Activated CD4-positive, alpha-beta memory T cell treated with anti-CD3 and anti-CD28 coated beads, Interleukin-2, amount 10 ng/mL, durations not matched to agents 7 days and 5 days (primary cell): ENCODE measurements around the gene RAD51B. TPM values are rescaled to one million over a fixed set of nuclear protein-coding genes. Genes with fewer than 3 reads are reported as not detected.

Experiments
- CTCF ChIA-PET: fragments of 350-600 bp; sonication (Branson Sonifier 250); formaldehyde crosslinking; loops from one replicate; lab custom pipeline; 2021; ENCODE audit warnings: antibody characterized with exemption, inconsistent platforms; lab: Charles Lee
- POLR2A ChIA-PET: fragments of 350-600 bp; sonication (Branson Sonifier 250); formaldehyde crosslinking; loops from one replicate; lab custom pipeline; 2021; ENCODE audit warnings: antibody characterized with exemption; lab: Charles Lee
- DNase-seq: peaks from one replicate; pipeline ENCODE4 v3.0.0-alpha.2; 2020
- H3K27ac Mint-ChIP-seq: one replicate; pipeline ENCODE4 v1.8.0; 2021; ENCODE audit warnings: mild to moderate bottlenecking, mixed read lengths
- H3K27me3 Mint-ChIP-seq: one replicate; pipeline ENCODE4 v1.8.0; 2021; ENCODE audit warnings: mixed read lengths
- H3K36me3 Mint-ChIP-seq: one replicate; pipeline ENCODE4 v1.8.0; 2021; ENCODE audit warnings: low read depth, mixed read lengths
- H3K4me1 Mint-ChIP-seq: one replicate; pipeline ENCODE4 v1.8.0; 2021; ENCODE audit warnings: mixed read lengths
- H3K4me3 Mint-ChIP-seq: one replicate; pipeline ENCODE4 v1.8.0; 2021; ENCODE audit warnings: mild to moderate bottlenecking, mixed read lengths
- H3K9me3 Mint-ChIP-seq: one replicate; pipeline ENCODE4 v1.8.0; 2021; ENCODE audit warnings: mixed read lengths
- total RNA-seq, 2 experiments: library from RNA; stranded (reverse); gene quantifications; one replicate each; pipeline ENCODE4 v1.2.3, GENCODE V29; 2021

RAD51B gene
- total RNA-seq, 2 experiments from 2014 or later, result 33.1 to 40.8 TPM

DNA sequence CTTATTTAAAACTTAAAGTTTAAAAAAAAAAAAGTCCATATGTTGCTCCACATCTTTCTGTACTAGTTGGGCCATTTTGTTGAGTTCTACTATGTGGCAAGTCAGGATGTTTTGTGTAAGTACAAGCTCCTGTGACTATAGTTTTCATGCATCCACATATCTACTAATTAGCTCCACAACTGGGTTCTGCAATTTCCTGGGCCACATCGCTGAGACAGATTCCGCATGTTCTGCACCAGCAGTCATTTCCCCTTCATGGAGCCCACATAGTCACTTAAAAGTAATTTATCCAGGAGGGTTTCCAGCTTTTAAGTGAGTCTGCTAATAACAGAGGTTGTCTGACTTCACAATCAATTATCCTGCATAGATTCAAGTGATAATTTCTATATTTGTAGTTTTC, 511.8 kb downstream of the RAD51B start:
- ChIA-PET POLR2A (no interaction called here), CTCF (no interaction called here)
- H3K4me3 Mint-ChIP-seq, result no peak overlapping the region
- peaks cover 2% of the 10 kb centered on the region for H3K4me1 Mint-ChIP-seq
- no peak for DNase-seq
- H3K36me3 Mint-ChIP-seq, result no peaks in the 10 kb centered on the region
- no peaks in the 10 kb centered on the region for H3K27me3 Mint-ChIP-seq
- H3K9me3 Mint-ChIP-seq, result no peaks in the 10 kb centered on the region
- H3K27ac Mint-ChIP-seq, result no peak overlapping the region

DNA sequence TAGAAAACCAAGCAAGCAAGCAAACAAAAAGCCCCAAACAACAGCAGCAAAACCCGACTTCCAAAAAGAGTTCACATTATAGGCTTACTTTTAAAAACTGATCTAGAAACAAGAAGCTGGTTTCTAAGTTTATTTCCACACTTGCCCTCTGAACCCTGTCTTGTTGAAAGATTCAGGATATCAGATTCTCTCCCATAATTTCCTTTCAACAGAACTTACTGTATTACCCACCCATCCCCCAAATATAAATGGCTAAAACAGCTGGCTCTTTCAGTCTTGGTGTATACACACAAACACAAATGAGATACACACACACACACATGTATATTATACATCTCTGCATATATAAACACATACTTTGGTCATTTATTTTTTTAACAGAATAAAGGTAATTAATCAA, 512.4 kb downstream of the RAD51B start:
- Mint-ChIP-seq H3K9me3 (no peaks in the 10 kb centered on the region), H3K27me3 (no peaks in the 10 kb centered on the region), H3K4me3 (no peak overlapping the region), H3K4me1 (peaks cover 2% of the 10 kb centered on the region), H3K27ac (no peak overlapping the region), H3K36me3 (no peaks in the 10 kb centered on the region)
- DNase-seq, result no peak
- ChIA-PET CTCF (no interaction called here), POLR2A (no interaction called here)

DNA sequence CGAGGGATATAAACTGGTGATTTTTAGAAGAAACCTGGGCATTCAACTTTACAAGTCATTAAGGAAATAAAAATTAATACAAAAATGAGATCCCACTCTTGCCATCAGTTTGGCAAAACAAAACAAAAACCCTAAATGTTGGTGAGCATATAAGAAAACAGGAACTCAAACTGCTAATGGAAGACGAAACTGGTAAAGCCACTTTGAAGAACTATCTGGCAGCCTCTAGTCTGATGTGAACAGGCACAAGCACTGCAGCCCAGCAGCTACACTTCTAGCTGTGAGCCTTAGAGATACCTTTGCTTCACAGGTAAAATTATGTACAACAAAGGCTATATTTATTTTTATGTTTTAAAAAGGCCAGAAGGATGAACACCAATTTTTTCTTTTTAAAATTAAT, 513.7 kb downstream of the RAD51B start:
- Mint-ChIP-seq H3K36me3 (no peaks in the 10 kb centered on the region), H3K4me3 (no peak overlapping the region), H3K27me3 (no peaks in the 10 kb centered on the region), H3K4me1 (peaks cover 4% of the 10 kb centered on the region), H3K9me3 (no peaks in the 10 kb centered on the region), H3K27ac (no peak overlapping the region)
- ChIA-PET POLR2A (no interaction called here), CTCF (no interaction called here)
- DNase-seq, result no peak

DNA sequence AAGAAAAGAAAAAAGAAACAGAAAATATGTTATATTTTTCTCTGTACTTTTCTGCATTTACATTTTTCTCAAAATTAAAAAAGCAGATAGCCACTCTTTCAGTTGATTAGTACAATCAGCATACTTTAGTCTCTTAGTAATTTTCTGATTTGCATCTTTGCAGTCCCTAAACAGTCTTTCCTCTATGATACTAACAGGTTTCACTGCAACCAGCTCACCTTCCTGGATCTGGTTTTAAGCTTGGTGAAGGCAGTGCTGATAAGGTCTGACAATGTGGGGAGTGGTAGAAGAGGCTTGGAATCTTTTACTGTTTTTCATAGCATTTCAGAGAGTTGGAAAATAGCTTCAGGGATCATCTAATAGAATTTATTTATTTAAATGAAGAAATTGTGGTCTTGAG, 515.7 kb downstream of the RAD51B start:
- POLR2A ChIA-PET, result no interaction called here
- H3K4me1 Mint-ChIP-seq, result peaks cover 5% of the 10 kb centered on the region
- CTCF ChIA-PET, result no interaction called here

DNA sequence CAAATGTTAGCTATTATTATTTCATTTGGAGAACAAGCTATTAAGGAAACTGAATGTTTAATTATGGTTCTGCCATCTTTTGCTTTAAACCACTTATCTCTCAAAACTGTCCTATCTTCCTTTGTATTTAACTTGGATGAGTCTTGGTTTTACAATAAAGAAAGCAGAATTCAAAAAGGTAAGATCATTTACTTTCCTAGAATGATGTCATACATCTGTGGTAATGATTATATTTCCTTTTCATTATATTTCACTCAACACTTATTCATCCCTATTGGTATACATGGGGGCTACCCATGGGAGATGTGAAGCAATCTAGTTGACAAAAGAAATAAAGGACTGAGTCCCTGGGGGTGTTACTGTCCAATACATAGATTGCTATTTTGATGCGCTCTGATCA, 516.6 kb downstream of the RAD51B start:
- POLR2A ChIA-PET, result no interaction called here
- DNase-seq, result no peak
- H3K36me3 Mint-ChIP-seq, result no peaks in the 10 kb centered on the region
- CTCF ChIA-PET, result interaction anchor here (0.6 kb wide), 1 partner anchor 391 kb away, joined by 3 read pairs; no protein-coding TSS in a partner anchor
- no peaks in the 10 kb centered on the region for H3K27me3 Mint-ChIP-seq
- H3K9me3 Mint-ChIP-seq, result no peaks in the 10 kb centered on the region
- no peak overlapping the region for H3K27ac Mint-ChIP-seq
- H3K4me3 Mint-ChIP-seq, result no peak overlapping the region
- H3K4me1 Mint-ChIP-seq, result peaks cover 5% of the 10 kb centered on the region

More for the DNA sequence above, 515.7 kb downstream of the RAD51B start:
- Mint-ChIP-seq H3K4me3 (no peak overlapping the region), H3K9me3 (no peaks in the 10 kb centered on the region), H3K27me3 (no peaks in the 10 kb centered on the region), H3K36me3 (no peaks in the 10 kb centered on the region), H3K27ac (no peak overlapping the region)
- DNase-seq, result no peak

DNA sequence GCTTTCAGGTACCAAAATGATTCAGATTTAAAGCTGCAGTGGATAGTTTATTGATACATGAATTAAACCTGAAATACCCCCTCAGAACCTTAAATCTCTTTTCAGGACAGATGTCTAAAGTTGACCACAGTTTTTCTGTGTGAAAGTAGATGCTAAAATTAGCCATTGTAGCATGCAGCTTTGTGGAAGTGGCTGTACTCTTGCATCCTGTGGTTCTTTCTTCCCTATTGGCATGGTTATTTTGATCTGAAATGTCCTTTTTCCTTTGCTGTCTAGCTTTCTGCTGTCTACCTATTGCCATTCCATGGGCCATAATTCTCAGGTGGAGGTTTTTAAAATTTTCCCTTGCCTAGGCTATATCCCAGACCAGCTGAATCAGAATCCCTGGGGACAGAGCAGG, 517.7 kb downstream of the RAD51B start:
- no peaks in the 10 kb centered on the region for H3K9me3 Mint-ChIP-seq
- POLR2A ChIA-PET, result no interaction called here
- CTCF ChIA-PET, result no interaction called here

DNA sequence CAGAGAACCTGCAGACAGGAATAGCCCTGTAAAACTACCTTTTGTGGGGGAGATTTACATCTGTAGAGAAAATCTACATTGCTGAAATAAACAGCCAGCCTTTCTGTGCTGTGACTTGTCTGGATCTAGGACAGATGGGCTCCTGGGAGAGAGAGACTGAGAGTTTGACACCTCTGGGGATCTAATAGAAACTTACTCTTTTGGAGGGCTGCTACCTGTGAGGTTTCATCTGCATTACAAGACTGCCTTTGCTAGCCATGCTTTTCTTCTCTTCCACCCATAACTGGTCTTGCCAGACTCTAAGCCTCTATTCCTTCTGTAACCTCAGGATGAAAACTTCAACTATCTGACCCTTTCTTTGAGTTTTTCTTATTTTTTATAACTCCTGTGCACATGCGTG, 520.7 kb downstream of the RAD51B start:
- no peaks in the 10 kb centered on the region for H3K27me3 Mint-ChIP-seq
- H3K9me3 Mint-ChIP-seq, result peaks cover 5% of the 10 kb centered on the region
- CTCF ChIA-PET, result no interaction called here
- H3K4me1 Mint-ChIP-seq, result peaks cover 17% of the 10 kb centered on the region
- no peak for DNase-seq
- POLR2A ChIA-PET, result no interaction called here
- H3K4me3 Mint-ChIP-seq, result no peak overlapping the region
- peaks cover 7% of the 10 kb centered on the region for H3K36me3 Mint-ChIP-seq
- H3K27ac Mint-ChIP-seq, result no peak overlapping the region

More for the DNA sequence above, 517.7 kb downstream of the RAD51B start:
- DNase-seq, result no peak
- Mint-ChIP-seq H3K27ac (no peak overlapping the region), H3K27me3 (no peaks in the 10 kb centered on the region), H3K36me3 (no peaks in the 10 kb centered on the region), H3K4me1 (peaks cover 15% of the 10 kb centered on the region), H3K4me3 (no peak overlapping the region)

DNA sequence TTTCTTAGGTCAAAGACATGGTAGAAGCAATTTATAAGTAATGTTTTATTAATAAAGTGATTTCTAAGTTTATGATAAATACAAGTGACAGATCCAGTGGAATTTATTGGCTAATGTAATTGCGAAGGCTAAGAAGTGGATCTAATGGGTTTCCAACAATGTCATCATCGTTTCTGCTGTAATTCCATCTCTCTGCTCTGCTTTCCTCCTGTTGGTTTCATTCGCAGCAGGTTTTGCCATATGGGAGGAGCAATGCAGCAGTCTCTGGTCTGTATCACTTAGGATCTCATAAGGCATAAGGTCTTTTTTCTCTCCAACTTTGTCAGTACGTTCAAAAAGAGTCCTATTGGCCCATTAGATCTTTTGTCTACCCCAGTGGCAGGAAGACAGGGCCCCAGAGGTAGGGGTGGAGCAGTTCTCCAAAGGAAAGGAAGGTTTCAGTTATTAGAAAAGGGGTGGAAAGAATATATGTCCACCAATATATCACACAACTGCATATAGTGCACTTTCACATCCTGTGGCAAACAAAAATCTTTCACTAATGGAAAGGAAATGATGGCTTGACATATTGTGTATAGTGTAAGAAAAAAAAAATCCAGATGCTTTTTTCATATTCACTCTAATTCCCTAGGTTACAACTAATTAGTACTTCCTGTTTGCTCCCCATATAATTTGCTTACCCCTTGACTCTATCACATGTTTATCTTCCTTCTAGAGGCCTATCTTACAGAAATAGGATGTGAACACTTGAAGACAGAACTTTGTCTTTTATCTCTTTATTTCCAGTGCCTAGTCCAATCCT, 522.0 kb downstream of the RAD51B start:
- CTCF ChIA-PET, result no interaction called here
- H3K9me3 Mint-ChIP-seq, result peaks cover 5% of the 10 kb centered on the region

DNA sequence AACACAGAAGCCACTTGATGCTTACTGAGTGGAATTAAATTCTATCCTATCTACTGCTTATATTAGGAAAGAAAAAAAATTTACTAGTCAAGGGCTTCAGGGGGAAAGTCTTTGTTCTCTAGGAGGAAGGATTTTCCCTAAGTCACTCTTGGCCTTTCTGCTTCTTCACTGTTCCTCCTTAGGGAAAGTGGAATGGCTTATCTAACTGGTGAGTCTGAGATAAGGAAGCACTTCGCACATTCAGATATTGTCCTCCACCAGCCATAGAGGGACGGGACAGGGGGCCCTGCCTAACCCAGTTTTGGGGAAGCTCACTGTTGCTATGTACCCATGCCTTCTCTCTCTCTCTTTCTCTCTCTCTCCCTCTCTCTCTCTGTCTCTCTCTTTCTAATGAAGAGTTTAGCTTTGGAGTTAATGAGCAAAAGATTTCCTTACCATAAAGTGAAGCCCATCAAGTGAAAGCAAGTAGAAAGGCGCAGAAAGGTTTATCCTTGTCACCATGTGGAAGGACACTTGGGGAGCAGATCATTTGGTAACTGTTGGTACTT, 522.7 kb downstream of the RAD51B start:
- CTCF ChIA-PET, result no interaction called here
- peaks cover 12% of the 10 kb centered on the region for H3K36me3 Mint-ChIP-seq
- no peak overlapping the region for H3K27ac Mint-ChIP-seq
- H3K4me3 Mint-ChIP-seq, result no peak overlapping the region
- peaks cover 9% of the 10 kb centered on the region for H3K9me3 Mint-ChIP-seq
- no peak for DNase-seq
- H3K4me1 Mint-ChIP-seq, result peaks cover 16% of the 10 kb centered on the region
- POLR2A ChIA-PET, result interaction anchor here (0.5 kb wide), 1 partner anchor 13 kb away, joined by 3 read pairs; no protein-coding TSS in a partner anchor
- no peaks in the 10 kb centered on the region for H3K27me3 Mint-ChIP-seq

More for the DNA sequence above, 522.0 kb downstream of the RAD51B start:
- no peak overlapping the region for H3K27ac Mint-ChIP-seq
- peaks cover 16% of the 10 kb centered on the region for H3K4me1 Mint-ChIP-seq
- POLR2A ChIA-PET, result interaction anchor here (0.5 kb wide), 1 partner anchor 14 kb away, joined by 3 read pairs; no protein-coding TSS in a partner anchor
- H3K4me3 Mint-ChIP-seq, result no peak overlapping the region
- H3K27me3 Mint-ChIP-seq, result no peaks in the 10 kb centered on the region
- no peak for DNase-seq
- peaks cover 11% of the 10 kb centered on the region for H3K36me3 Mint-ChIP-seq

DNA sequence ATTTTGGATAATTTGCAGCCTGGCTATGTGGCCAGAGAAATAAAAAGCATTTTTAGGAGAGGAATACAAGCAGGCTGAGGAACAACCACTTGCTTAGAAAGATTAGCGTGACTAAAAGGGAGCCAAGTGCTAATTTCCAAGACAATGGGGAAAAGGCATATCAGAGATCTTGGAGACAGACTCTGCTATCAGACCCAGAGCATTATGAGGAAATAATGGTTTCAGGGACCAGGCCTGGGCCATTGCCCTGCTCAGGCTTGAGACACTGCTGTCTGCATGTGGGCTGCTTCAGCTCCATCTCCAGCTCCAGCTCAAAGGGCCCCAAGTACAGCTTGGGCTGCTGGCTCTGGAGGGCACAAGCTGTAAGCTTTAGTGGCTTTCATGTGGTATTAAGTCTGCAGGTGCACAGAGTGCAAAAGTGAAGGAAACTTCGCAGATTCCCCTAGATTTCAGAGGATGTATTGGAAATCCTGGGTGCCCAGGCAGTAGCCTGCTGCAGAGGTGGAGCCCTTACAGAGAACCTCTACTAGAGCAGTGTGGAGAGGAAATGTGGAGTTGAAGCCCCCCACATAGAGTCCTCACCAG, 524.0 kb downstream of the RAD51B start:
- H3K27me3 Mint-ChIP-seq, result no peaks in the 10 kb centered on the region
- ChIA-PET POLR2A (no interaction called here), CTCF (no interaction called here)
- peaks cover 9% of the 10 kb centered on the region for H3K9me3 Mint-ChIP-seq
- H3K36me3 Mint-ChIP-seq, result peaks cover 12% of the 10 kb centered on the region
- no peak for DNase-seq
- H3K4me3 Mint-ChIP-seq, result no peak overlapping the region
- H3K4me1 Mint-ChIP-seq, result peaks cover 13% of the 10 kb centered on the region
- no peak overlapping the region for H3K27ac Mint-ChIP-seq

DNA sequence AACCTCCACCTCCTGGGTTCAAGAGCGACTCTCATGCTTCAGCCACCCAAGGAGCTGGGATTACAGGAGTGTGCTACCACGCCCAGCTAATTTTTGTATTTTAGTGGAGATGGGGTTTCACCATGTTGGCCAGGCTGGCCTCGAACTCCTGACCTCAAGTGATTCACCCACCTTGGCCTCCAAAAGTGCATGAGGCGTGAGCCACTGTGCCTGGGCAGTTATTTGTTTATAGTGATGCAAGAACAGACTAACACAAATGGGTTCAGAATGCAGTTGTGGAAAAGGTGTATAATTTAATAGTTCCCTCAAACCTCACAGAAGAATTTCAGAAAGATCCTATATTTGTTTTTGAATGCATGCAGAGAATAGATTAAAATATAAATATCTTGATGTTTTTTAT, 526.2 kb downstream of the RAD51B start:
- peaks cover 12% of the 10 kb centered on the region for H3K36me3 Mint-ChIP-seq
- H3K9me3 Mint-ChIP-seq, result peaks cover 9% of the 10 kb centered on the region
- H3K4me1 Mint-ChIP-seq, result peaks cover 13% of the 10 kb centered on the region
- no peak overlapping the region for H3K27ac Mint-ChIP-seq
- no peaks in the 10 kb centered on the region for H3K27me3 Mint-ChIP-seq
- CTCF ChIA-PET, result no interaction called here
- POLR2A ChIA-PET, result no interaction called here
- DNase-seq, result no peak
- no peak overlapping the region for H3K4me3 Mint-ChIP-seq

DNA sequence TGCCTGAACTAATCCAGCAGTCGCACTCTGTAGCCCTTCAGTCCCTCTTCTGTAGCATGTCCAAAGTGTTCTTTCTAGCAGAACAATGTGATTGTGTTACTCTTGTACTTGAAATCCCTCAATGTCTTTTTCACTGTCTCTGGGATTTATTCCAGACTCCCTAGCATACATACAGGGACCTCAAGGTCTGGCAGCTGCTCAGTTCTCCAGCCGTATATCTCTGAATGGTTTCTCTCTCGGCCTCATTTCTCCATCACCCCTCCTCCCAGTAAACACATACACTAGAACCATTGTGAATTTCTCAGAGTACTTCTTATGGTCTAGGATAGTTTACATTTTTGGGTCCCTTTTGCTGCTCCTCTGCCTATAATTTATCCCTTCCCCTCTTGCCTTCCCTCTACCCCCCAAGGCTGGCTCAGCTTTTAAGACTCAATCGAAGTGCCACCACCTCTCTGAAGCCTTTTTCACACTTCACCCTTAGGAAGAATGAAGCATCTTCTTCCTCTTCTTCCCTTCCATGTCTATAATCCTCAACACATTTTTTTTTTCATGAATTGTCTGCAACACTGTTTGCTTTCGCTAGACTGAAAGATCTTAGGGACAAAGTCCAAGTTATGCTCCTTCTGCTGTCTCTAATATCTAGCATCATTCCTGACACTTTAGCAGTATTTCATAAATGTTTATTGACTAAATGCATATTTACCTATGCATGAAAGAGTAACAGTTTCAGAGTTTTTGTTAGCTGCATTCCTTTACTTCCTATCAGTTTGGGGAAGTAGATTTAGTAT, 527.2 kb downstream of the RAD51B start:
- CTCF ChIA-PET, result no interaction called here
- H3K9me3 Mint-ChIP-seq, result peaks cover 9% of the 10 kb centered on the region
- H3K4me3 Mint-ChIP-seq, result no peak overlapping the region
- DNase-seq, result no peak
- POLR2A ChIA-PET, result no interaction called here
- H3K4me1 Mint-ChIP-seq, result peaks cover 8% of the 10 kb centered on the region
- H3K27ac Mint-ChIP-seq, result no peak overlapping the region
- no peaks in the 10 kb centered on the region for H3K27me3 Mint-ChIP-seq
- H3K36me3 Mint-ChIP-seq, result peaks cover 12% of the 10 kb centered on the region
